Fibroblast of the aortic adventitia (primary cell): ENCODE data around the gene ARHGAP19. TPM values are rescaled to one million over a fixed set of nuclear protein-coding genes. Genes with fewer than 3 reads are reported as not detected.

ENCODE experiments used
- DNase-seq: peaks from one replicate; pipeline ENCODE4 v3.0.0-alpha.2; 2010; ENCODE audit warnings: low read depth
- H3K4me3 ChIP-seq: 2 replicates; pipeline ENCODE4 v1.5.1; 2011; ENCODE audit warnings: low read depth, mild to moderate bottlenecking, control low read depth, low read length, moderate library complexity
- CTCF ChIP-seq: IDR thresholded peaks from 2 replicates; pipeline ENCODE4 v1.5.1; 2011; ENCODE audit warnings: mild to moderate bottlenecking, low read length, control low read depth, inconsistent platforms; ENCODE audit not compliant: insufficient read depth
- total RNA-seq: library from RNA; depleted of rRNA; stranded (reverse); fragments of >200 nt; gene quantifications from 2 replicates; pipeline ENCODE4 v1.2.3, GENCODE V29; 2012; ENCODE audit warnings: low replicate concordance

Gene ARHGAP19
- total RNA-seq = 9.8 and 10.8 TPM in 2 replicates

- peak within 1 kb of the TSS; percentile 89 for H3K4me3 ChIP-seq
- peak; percentile 98 for DNase-seq
- TF ChIP-seq CTCF = peak; percentile 28
These were observed at the start of gene ARHGAP19 for GRCh38 chr10:97292097-97292861. Gene ARHGAP19, minus strand, starts transcription at chr10:97292637. Its CDS starts 10 bp downstream, at chr10:97292627.

- no peak overlapping the region for H3K4me3 ChIP-seq
- no peak for TF ChIP-seq CTCF
- DNase-seq = no peak
These were observed 49.0 kb upstream of the ARHGAP19 start for GRCh38 chr10:97341416-97341815.

GRCh38 chr10:97338041-97338440 is 45.6 kb upstream of the ARHGAP19 start:
- no peak for TF ChIP-seq CTCF
- DNase-seq = no peak
- no peak overlapping the region for H3K4me3 ChIP-seq

- no peak overlapping the region for H3K4me3 ChIP-seq
- no peak for DNase-seq
- TF ChIP-seq CTCF = no peak
These were observed 44.8 kb upstream of the ARHGAP19 start for GRCh38 chr10:97336942-97337831.

GRCh38 chr10:97336446-97336845 is 44.0 kb upstream of the ARHGAP19 start:
- no peak overlapping the region for H3K4me3 ChIP-seq
- TF ChIP-seq CTCF = no peak
- DNase-seq = no peak

- TF ChIP-seq CTCF = no peak
- H3K4me3 ChIP-seq = no peak overlapping the region
- DNase-seq = no peak
These were observed 43.6 kb upstream of the ARHGAP19 start for GRCh38 chr10:97336006-97336405.
